IMR-90 (cell line): Measurements from ENCODE around the gene SLC35A4. TPM values are rescaled to one million over a fixed set of nuclear protein-coding genes. Genes with fewer than 3 reads are reported as not detected.

ENCODE experiments used
- ATAC-seq: fragments of 200-7000 bp; cut with Tn5 transposase; 2 replicates; pipeline ENCODE4 v1.9.1; 2020; ENCODE audit warnings: low read depth, mild to moderate bottlenecking, moderate library complexity
- BruUV-seq: library from RNA; stranded (reverse); fragments of 400-500 nt; replicated peaks from 2 replicates; lab custom pipeline; 2021; lab: Mats Ljungman, UMichigan
- CTCF ChIA-PET: fragments of 300-600 bp; formaldehyde crosslinking; extraction: SDS; loops from one replicate; lab custom pipeline; 2021; ENCODE audit warnings: antibody characterized with exemption; lab: Yijun Ruan, JAX
- POLR2A ChIA-PET: fragments of 300-600 bp; sonication (Branson Sonifier 250); formaldehyde crosslinking; loops from one replicate; lab custom pipeline; 2022; ENCODE audit warnings: antibody characterized with exemption; ENCODE audit not compliant: unreplicated experiment; lab: Charles Lee
- DNase-seq: peaks from one replicate; pipeline ENCODE4 v3.0.0; 2013
- H2AFZ ChIP-seq: replicated peaks from 2 replicates; pipeline ENCODE3; 2013; ENCODE audit warnings: low read length, mild to moderate bottlenecking; ENCODE audit not compliant: poor library complexity
- H2AK5ac ChIP-seq: 2 replicates; pipeline ENCODE4 v1.6.1; 2013; ENCODE audit warnings: low read depth, low read length, inconsistent platforms
- H2AK9ac ChIP-seq: replicated peaks from 2 replicates; pipeline ENCODE3; 2013; ENCODE audit warnings: mild to moderate bottlenecking, low read depth, low read length, moderate library complexity; ENCODE audit not compliant: poor library complexity
- H2BK120ac ChIP-seq: 2 replicates; pipeline ENCODE4 v1.6.1; 2013; ENCODE audit warnings: low read depth, low read length, inconsistent platforms
- H2BK15ac ChIP-seq: 3 replicates; pipeline ENCODE4 v1.6.1; 2013; ENCODE audit warnings: low read depth, low read length, inconsistent platforms
- H2BK20ac ChIP-seq: 2 replicates; pipeline ENCODE4 v1.6.1; 2013; ENCODE audit warnings: low read depth, mild to moderate bottlenecking, inconsistent platforms, low read length, moderate library complexity
- H2BK5ac ChIP-seq: 2 replicates; pipeline ENCODE4 v1.6.1; 2013; ENCODE audit warnings: mild to moderate bottlenecking, low read depth, low read length, inconsistent platforms; ENCODE audit not compliant: poor library complexity, severe bottlenecking
- H3K14ac ChIP-seq: replicated peaks from 2 replicates; pipeline ENCODE4 v1.6.1; 2013; ENCODE audit warnings: low read depth, low read length, inconsistent platforms
- H3K18ac ChIP-seq: 2 replicates; pipeline ENCODE4 v1.6.1; 2013; ENCODE audit warnings: low read depth, low read length, control low read depth
- H3K23ac ChIP-seq: 2 replicates; pipeline ENCODE4 v1.6.1; 2013; ENCODE audit warnings: low read depth, low read length, inconsistent platforms
- H3K27ac ChIP-seq: 2 replicates; pipeline ENCODE4 v1.5.1; 2013; ENCODE audit warnings: mild to moderate bottlenecking, control low read depth, low read length; ENCODE audit not compliant: insufficient read depth
- H3K27me3 ChIP-seq: 2 replicates; pipeline ENCODE4 v1.6.1; 2013; ENCODE audit warnings: low read length; ENCODE audit not compliant: control insufficient read depth, insufficient read depth
- H3K36me3 ChIP-seq: 2 replicates; pipeline ENCODE4 v1.6.1; 2013; ENCODE audit warnings: low read length, mixed read lengths; ENCODE audit not compliant: control insufficient read depth, insufficient read depth
- H3K4ac ChIP-seq: 2 replicates; pipeline ENCODE4 v1.6.1; 2013; ENCODE audit warnings: low read depth, low read length, inconsistent platforms
- H3K4me1 ChIP-seq: 2 replicates; pipeline ENCODE4 v1.6.1; 2013; ENCODE audit warnings: low read length, mixed read lengths; ENCODE audit not compliant: control insufficient read depth, insufficient read depth
- H3K4me2 ChIP-seq: 2 replicates; pipeline ENCODE4 v1.6.1; 2013; ENCODE audit warnings: low read depth, mild to moderate bottlenecking, control low read depth, low read length, moderate library complexity
- H3K4me3 ChIP-seq: 2 replicates; pipeline ENCODE4 v1.5.1; 2013; ENCODE audit warnings: low read depth, mild to moderate bottlenecking, control low read depth, low read length, moderate library complexity; ENCODE audit not compliant: insufficient read depth
- H3K56ac ChIP-seq: 2 replicates; pipeline ENCODE4 v1.6.1; 2013; ENCODE audit warnings: low read length, inconsistent platforms; ENCODE audit not compliant: insufficient read depth; ENCODE audit errors: extremely low read depth
- H3K79me1 ChIP-seq, 2 experiments: 2 replicates each; pipeline ENCODE4 v1.6.1; 2013; ENCODE audit warnings: low read length in 2 of 2, inconsistent platforms in 1 of 2, low read depth in 1 of 2
- H3K9ac ChIP-seq: 2 replicates; pipeline ENCODE4 v1.6.1; 2013; ENCODE audit warnings: low read depth, low read length, control low read depth
- H3K9me1 ChIP-seq: 2 replicates; pipeline ENCODE4 v1.6.1; 2013; ENCODE audit warnings: low read length, inconsistent platforms; ENCODE audit not compliant: insufficient read depth
- H3K9me3 ChIP-seq: 2 replicates; pipeline ENCODE4 v1.6.1; 2013; ENCODE audit warnings: low read length; ENCODE audit not compliant: control insufficient read depth, insufficient read depth
- H4K20me1 ChIP-seq: 2 replicates; pipeline ENCODE4 v1.6.1; 2013; ENCODE audit warnings: low read length, inconsistent platforms; ENCODE audit not compliant: insufficient read depth
- H4K5ac ChIP-seq: 2 replicates; pipeline ENCODE4 v1.6.1; 2013; ENCODE audit warnings: mild to moderate bottlenecking, low read depth, low read length, control low read depth
- H4K8ac ChIP-seq, 2 experiments: 2 replicates each; pipeline ENCODE4 v1.6.1; 2013; ENCODE audit warnings: low read depth in 2 of 2, low read length in 2 of 2, control low read depth in 1 of 2, inconsistent platforms in 1 of 2
- H4K91ac ChIP-seq: 2 replicates; pipeline ENCODE4 v1.6.1; 2013; ENCODE audit warnings: low read depth, low read length, inconsistent platforms; ENCODE audit not compliant: insufficient read depth
- BHLHE40 ChIP-seq: fragments of 150-350 bp; IDR thresholded peaks from 2 replicates; pipeline ENCODE4 v1.6.1; 2016; ENCODE audit warnings: mild to moderate bottlenecking, low read depth, low read length
- CHD1 ChIP-seq: IDR thresholded peaks from 2 replicates; pipeline ENCODE4 v1.6.1; 2012; ENCODE audit warnings: low read depth, low read length, improper control_type of control experiment
- CTCF ChIP-seq: conservative IDR thresholded peaks from 2 replicates; pipeline ENCODE4 v1.5.1; 2012; ENCODE audit warnings: mild to moderate bottlenecking, low read depth, low read length, improper control_type of control experiment
- ELK1 ChIP-seq: fragments of 150-350 bp; IDR thresholded peaks from 2 replicates; pipeline ENCODE4 v1.6.1; 2016; ENCODE audit warnings: low read depth, mild to moderate bottlenecking, low read length, moderate library complexity, borderline replicate concordance
- FOS ChIP-seq: fragments of 150-350 bp; IDR thresholded peaks from 2 replicates; pipeline ENCODE4 v1.6.1; 2016; ENCODE audit warnings: low read depth, low read length
- MAZ ChIP-seq: IDR thresholded peaks from 2 replicates; pipeline ENCODE4 v1.6.1; 2012; ENCODE audit warnings: low read depth, mild to moderate bottlenecking, low read length, improper control_type of control experiment, moderate library complexity, borderline replicate concordance
- MXI1 ChIP-seq: IDR thresholded peaks from 2 replicates; pipeline ENCODE4 v1.6.1; 2012; ENCODE audit warnings: low read depth, mild to moderate bottlenecking, low read length, moderate library complexity, borderline replicate concordance
- NFE2L2 ChIP-seq: fragments of 150-350 bp; IDR thresholded peaks from 2 replicates; pipeline ENCODE4 v1.6.1; 2016; ENCODE audit warnings: low read depth, mild to moderate bottlenecking, low read length
- POLR2A ChIP-seq: IDR thresholded peaks from 2 replicates; pipeline ENCODE4 v1.6.1; 2012; ENCODE audit warnings: mild to moderate bottlenecking, low read depth, low read length
- RAD21 ChIP-seq: IDR thresholded peaks from 2 replicates; pipeline ENCODE4 v1.6.1; 2012; ENCODE audit warnings: low read length, improper control_type of control experiment
- RCOR1 ChIP-seq: IDR thresholded peaks from 2 replicates; pipeline ENCODE4 v1.6.1; 2012; ENCODE audit warnings: mild to moderate bottlenecking, low read length, improper control_type of control experiment; ENCODE audit not compliant: insufficient replicate concordance
- RFX5 ChIP-seq: IDR thresholded peaks from 2 replicates; pipeline ENCODE4 v1.8.0; 2012; ENCODE audit warnings: low read depth, mild to moderate bottlenecking, low read length, moderate library complexity
- SMC3 ChIP-seq: fragments of 150-350 bp; IDR thresholded peaks from 2 replicates; pipeline ENCODE4 v1.6.1; 2016; ENCODE audit warnings: low read depth, mild to moderate bottlenecking, antibody characterized with exemption, low read length, moderate library complexity
- USF2 ChIP-seq: fragments of 150-350 bp; IDR thresholded peaks from 2 replicates; pipeline ENCODE4 v1.6.1; 2017; ENCODE audit warnings: mild to moderate bottlenecking, antibody characterized with exemption, low read length, low read depth
- WGBS, 2 experiments: methylation state at CpG; one replicate each; pipeline versions ENCODE4 v1.1.5 to v1.1.7; 2013; ENCODE audit warnings: missing lambda C conversion rate in 2 of 2; ENCODE audit not compliant: insufficient read length in 1 of 2; ENCODE audit errors: extremely low coverage in 2 of 2; 5-methylcytosine and 5-hydroxymethylcytosine counted together
- dilution Hi-C: fragments of 300-500 bp; cut with HindIII; formaldehyde crosslinking; loops from one replicate; pipeline ENCODE4 v1.14.3; 2018; ENCODE audit warnings: low sequenced_read_pairs; ENCODE audit not compliant: unreplicated experiment
- in situ Hi-C: fragments of 300-500 bp; cut with MboI; formaldehyde crosslinking; loops from 3 replicates; pipeline ENCODE4 v1.14.3; 2019; ENCODE audit warnings: low sequenced_read_pairs, inconsistent platforms, mixed read lengths
- intact Hi-C: fragments of 100-400 bp; cut with micrococcal nuclease; formaldehyde crosslinking; loops from 2 replicates; pipeline ENCODE4 v1.10.0; 2022
- polyA plus RNA-seq, 3 experiments: library from polyadenylated mRNA; depleted of rRNA; stranded (reverse); fragments of >200 nt; gene quantifications; 2 replicates each; pipeline ENCODE4 v1.2.3, GENCODE V29; 2012; ENCODE audit warnings: low replicate concordance in 1 of 3
- total RNA-seq: library from RNA; depleted of rRNA; stranded (reverse); fragments of >200 nt; gene quantifications from 2 replicates; pipeline ENCODE4 v1.2.3, GENCODE V29; 2012

SLC35A4 gene
- total and polyA plus RNA-seq, 2 of the 4 experiments (the other 2 are of a cell fraction), result 19.2 to 66.4 TPM

- TF ChIP-seq RAD21 (no peak), RFX5 (no peak), NFE2L2 (no peak), CTCF (no peak)
Measured at GRCh38 chr5:140524003-140524402, 40.6 kb upstream of the SLC35A4 start (continued).

GRCh38 chr5:140540227-140540626 is 24.4 kb upstream of the SLC35A4 start:
- BruUV-seq, result no TSS peak
- Histone ChIP-seq H3K18ac (no peak overlapping the region), H2BK20ac (no peak overlapping the region), H3K9me1 (no peaks in the 10 kb centered on the region), H4K91ac (no peak overlapping the region), H3K27me3 (no peaks in the 10 kb centered on the region), H3K14ac (no peak overlapping the region), H2AFZ (no peak overlapping the region), H3K36me3 (peaks cover 18% of the 10 kb centered on the region), H2BK5ac (no peak overlapping the region), H3K4me3 (no peak overlapping the region), H3K4me2 (no peak overlapping the region), H4K5ac (no peak overlapping the region), H2AK9ac (no peak overlapping the region), H3K56ac (no peak overlapping the region), H4K20me1 (no peaks in the 10 kb centered on the region), H2AK5ac (no peak overlapping the region), H3K4me1 (no peaks in the 10 kb centered on the region), H3K23ac (no peak overlapping the region), H3K9me3 (no peaks in the 10 kb centered on the region), H2BK120ac (no peak overlapping the region), H3K4ac (no peak overlapping the region), H2BK15ac (no peak overlapping the region), H3K27ac (no peak overlapping the region), H3K79me1 (peaks cover 0 to 8% of the 10 kb centered on the region in 2 experiments; a peak in 2 of 4 replicates), H4K8ac (no peak overlapping the region), H3K9ac (no peak overlapping the region)
- in situ Hi-C loops (no loop called here), intact Hi-C loops (no loop called here), dilution Hi-C loops (no loop called here)
- ATAC-seq (peak; percentile 72), DNase-seq (no peak)
- CTCF ChIA-PET, result interaction anchor here (0.6 to 0.7 kb wide), 3 partner anchors 23 to 138 kb away, joined by 3 read pairs; no protein-coding TSS in a partner anchor
- no CpG with 5 or more reads among the region's 1 CpG for whole genome bisulfite sequencing, 2 experiments
- POLR2A ChIA-PET, result no interaction called here
- no peak for TF ChIP-seq RFX5
- TF ChIP-seq MXI1, result no peak
- no peak for TF ChIP-seq MAZ
- TF ChIP-seq CHD1, result no peak
- no peak for TF ChIP-seq ELK1
- TF ChIP-seq RCOR1, result no peak
- no peak for TF ChIP-seq BHLHE40
- no peak for TF ChIP-seq POLR2A
- no peak for TF ChIP-seq USF2
- no peak for TF ChIP-seq RAD21
- no peak for TF ChIP-seq NFE2L2
- no peak for TF ChIP-seq SMC3
- TF ChIP-seq FOS, result no peak
